PFSK-1 (cell line): ENCODE measurements around the gene IFITM10.

Source experiments
- FOXP2 ChIP-seq: optimal IDR thresholded peaks from 2 replicates; pipeline ENCODE3; 2011; ENCODE audit warnings: borderline replicate concordance, control low read depth, inconsistent platforms; ENCODE audit not compliant: insufficient read depth; ENCODE audit errors: extremely low read length, extremely low read depth
- POLR2AphosphoS5 ChIP-seq: IDR thresholded peaks from 2 replicates; pipeline ENCODE4 v1.6.1; 2012; ENCODE audit warnings: low read depth, mild to moderate bottlenecking, control low read depth, low read length, moderate library complexity
- SIN3A ChIP-seq: IDR thresholded peaks from 2 replicates; pipeline ENCODE4 v1.6.1; 2012; ENCODE audit warnings: mild to moderate bottlenecking, low read length, moderate library complexity, borderline replicate concordance; ENCODE audit not compliant: insufficient read depth
- TAF1 ChIP-seq: IDR thresholded peaks from 2 replicates; pipeline ENCODE4 v1.6.1; 2012; ENCODE audit warnings: low read length, control low read depth, borderline replicate concordance; ENCODE audit not compliant: insufficient read depth
- TF ChIP-seq, protein P1 (sequence below), 2 experiments: IDR thresholded peaks; 2 replicates each; pipeline versions ENCODE4 v1.6.1 to v1.8.0; 2011 to 2012; ENCODE audit warnings: low read depth in 2 of 2, low read length in 2 of 2, control low read depth in 1 of 2, inconsistent platforms in 1 of 2, mild to moderate bottlenecking in 1 of 2, moderate library complexity in 1 of 2; ENCODE audit not compliant: insufficient read depth in 1 of 2

The IFITM10 gene

DNA sequence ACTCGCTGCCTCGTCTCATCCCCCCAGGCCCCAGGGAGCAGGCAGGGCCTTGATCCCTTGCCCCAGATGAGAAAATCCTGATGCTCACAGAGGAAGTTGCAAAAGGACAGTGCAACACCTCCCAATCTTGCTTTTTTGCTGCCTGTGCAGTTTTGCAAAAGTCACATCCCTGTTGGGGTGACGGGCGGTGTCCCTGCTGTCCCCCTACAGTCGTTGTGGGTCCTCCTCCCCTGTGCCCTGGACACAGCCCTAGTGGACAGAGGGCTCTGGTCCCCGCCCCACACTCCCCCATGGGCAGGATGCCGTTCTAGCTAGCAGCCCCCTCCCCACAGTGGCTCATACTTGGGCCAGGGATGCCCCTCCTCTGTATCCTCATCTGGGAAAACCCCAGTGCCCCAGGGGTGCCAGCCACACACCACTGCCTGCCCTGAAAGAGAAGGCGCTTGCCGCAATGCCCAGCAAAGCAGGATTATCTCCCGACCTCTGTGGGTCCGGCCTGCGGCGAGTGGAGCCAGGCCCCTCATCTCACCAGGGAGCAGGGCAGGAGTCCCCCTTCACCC, 31.7 kb upstream of the IFITM10 start:
- TF ChIP-seq, protein P1, sequence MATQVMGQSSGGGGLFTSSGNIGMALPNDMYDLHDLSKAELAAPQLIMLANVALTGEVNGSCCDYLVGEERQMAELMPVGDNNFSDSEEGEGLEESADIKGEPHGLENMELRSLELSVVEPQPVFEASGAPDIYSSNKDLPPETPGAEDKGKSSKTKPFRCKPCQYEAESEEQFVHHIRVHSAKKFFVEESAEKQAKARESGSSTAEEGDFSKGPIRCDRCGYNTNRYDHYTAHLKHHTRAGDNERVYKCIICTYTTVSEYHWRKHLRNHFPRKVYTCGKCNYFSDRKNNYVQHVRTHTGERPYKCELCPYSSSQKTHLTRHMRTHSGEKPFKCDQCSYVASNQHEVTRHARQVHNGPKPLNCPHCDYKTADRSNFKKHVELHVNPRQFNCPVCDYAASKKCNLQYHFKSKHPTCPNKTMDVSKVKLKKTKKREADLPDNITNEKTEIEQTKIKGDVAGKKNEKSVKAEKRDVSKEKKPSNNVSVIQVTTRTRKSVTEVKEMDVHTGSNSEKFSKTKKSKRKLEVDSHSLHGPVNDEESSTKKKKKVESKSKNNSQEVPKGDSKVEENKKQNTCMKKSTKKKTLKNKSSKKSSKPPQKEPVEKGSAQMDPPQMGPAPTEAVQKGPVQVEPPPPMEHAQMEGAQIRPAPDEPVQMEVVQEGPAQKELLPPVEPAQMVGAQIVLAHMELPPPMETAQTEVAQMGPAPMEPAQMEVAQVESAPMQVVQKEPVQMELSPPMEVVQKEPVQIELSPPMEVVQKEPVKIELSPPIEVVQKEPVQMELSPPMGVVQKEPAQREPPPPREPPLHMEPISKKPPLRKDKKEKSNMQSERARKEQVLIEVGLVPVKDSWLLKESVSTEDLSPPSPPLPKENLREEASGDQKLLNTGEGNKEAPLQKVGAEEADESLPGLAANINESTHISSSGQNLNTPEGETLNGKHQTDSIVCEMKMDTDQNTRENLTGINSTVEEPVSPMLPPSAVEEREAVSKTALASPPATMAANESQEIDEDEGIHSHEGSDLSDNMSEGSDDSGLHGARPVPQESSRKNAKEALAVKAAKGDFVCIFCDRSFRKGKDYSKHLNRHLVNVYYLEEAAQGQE (IDR thresholded peaks at IDR 0.05; ENCODE audit: insufficient read depth in 1 of 2, low read depth in 2 of 2, low read length in 2 of 2): no peak
- no peak for TF ChIP-seq TAF1
- no peak for TF ChIP-seq POLR2AphosphoS5

DNA sequence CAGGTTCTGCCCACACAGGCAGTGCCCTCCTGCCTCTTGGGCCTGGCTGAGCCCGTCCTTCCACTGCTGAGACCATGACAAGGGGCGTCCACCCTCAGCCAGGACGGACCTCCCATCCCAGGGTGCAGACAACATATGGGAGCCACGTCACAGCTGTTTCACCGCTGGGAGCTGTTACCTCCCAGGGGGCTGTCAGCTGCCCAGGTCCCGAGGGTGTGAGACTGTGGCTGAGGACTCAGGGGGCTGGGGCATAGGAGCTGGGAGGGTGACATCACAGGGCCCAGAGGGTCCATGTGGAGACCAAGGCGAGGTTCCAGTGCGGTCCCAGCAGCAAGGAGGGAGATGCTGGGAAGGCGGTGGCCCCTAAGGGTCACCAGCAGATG, 31.2 kb upstream of the IFITM10 start:
- TF ChIP-seq, protein P1 (IDR thresholded peaks at IDR 0.05; ENCODE audit: insufficient read depth in 1 of 2, low read depth in 2 of 2, low read length in 2 of 2): no peak
- TF ChIP-seq TAF1 (no peak), SIN3A (no peak), FOXP2 (no peak), POLR2AphosphoS5 (no peak)

DNA sequence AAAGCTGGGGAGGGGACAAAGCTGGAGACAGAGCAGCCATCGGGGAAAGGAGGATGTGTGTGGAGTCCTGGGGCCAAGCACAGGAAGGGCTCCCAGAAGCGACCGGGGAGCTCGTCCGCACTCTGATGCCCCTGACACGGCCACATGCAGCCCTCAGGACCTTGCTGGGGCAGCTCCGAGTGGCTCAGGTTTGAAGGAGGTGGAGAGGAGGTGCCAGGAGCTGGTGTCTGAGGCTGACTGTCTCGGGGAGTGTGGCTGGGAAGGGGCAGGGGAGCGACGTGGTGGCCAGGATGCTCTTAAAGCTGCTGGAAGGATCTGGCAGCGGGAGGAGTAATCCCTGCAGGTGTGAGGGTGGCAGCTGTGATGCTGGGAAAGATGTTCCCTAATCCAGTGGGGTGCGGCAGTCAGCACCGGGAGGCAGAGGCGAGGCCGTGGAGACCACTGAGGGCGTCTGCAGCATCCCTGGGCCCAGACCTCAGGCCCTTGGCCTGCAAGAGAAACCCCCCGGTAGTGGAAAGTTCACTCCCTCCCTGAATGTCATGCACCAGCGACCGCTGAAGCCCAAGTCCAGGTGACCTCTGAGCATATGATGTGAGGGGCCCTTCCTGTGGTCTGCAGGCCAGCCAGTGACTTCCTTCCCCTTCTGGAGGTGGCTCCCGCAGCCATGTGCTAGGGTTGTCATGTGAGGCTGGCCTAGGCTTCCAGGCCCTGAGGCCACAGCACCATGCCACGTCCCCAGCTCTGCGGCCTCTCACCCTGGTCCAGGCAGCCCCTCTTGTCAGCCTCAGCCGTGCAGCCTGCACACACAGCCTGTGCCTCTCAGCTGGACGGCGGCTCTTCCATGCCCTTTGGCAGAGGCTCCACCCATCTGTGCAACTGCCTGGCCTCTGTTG, 30.6 kb upstream of the IFITM10 start:
- TF ChIP-seq SIN3A (no peak), TAF1 (no peak), FOXP2 (no peak), POLR2AphosphoS5 (no peak)
- TF ChIP-seq, protein P1 (IDR thresholded peaks at IDR 0.05; ENCODE audit: insufficient read depth in 1 of 2, low read depth in 2 of 2, low read length in 2 of 2): no peak

DNA sequence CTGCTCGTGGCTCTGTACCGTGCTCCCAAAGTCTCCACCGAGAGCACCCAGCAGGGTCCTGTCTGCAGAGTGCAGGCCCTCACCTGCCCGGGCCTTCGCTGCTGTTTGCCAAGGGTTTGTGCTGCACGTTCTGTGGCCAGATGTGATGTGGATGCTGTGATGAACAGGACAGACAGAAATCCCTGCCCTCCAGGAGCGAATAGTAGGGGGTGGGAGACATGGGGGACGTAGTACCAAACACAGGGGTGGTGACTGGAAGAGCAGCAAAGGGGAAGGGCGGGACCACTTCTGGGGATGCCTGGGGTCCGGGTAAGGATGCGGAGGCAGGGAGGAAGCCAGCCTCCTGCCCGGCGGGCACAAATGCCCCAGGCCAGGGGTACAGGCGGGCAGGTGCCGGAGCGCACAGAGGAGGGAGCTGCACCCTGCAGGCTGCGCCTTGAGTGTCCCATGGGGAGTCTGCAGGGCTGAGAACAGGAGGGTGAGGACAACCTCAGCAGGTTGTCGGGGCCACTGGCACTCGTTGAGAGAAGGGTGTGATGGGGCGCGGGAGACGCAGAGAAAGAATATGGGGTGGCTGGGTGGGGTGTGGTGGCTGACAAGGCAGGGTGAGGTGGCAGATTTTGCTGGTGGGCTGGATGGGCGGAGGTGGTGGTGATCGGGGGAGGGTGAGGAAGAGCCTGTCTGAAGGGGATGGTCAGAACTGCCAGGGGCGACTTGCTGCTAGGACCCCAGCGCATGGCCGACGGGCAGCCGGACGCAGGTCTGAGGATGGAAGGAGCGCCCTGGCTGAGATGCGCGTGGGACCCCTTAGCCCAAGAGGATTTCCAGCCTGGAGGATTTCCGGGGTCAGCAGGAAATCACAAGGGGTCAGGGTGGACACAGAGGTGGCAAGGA, 29.7 kb upstream of the IFITM10 start:
- TF ChIP-seq FOXP2: no peak
- TF ChIP-seq, protein P1 (IDR thresholded peaks at IDR 0.05; ENCODE audit: insufficient read depth in 1 of 2, low read depth in 2 of 2, low read length in 2 of 2): no peak
